ENCODE measurements around the gene CALB2.
A peak's percentile ranks its signal among the peaks of the same experiment; 100 is the strongest.
"Not testable (repeated sequence)": the region's sequence is repeated elsewhere in the genome, so short reads cannot be mapped to it uniquely, and the experiment has no call there.

The CALB2 gene, protein sequence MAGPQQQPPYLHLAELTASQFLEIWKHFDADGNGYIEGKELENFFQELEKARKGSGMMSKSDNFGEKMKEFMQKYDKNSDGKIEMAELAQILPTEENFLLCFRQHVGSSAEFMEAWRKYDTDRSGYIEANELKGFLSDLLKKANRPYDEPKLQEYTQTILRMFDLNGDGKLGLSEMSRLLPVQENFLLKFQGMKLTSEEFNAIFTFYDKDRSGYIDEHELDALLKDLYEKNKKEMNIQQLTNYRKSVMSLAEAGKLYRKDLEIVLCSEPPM

DNA sequence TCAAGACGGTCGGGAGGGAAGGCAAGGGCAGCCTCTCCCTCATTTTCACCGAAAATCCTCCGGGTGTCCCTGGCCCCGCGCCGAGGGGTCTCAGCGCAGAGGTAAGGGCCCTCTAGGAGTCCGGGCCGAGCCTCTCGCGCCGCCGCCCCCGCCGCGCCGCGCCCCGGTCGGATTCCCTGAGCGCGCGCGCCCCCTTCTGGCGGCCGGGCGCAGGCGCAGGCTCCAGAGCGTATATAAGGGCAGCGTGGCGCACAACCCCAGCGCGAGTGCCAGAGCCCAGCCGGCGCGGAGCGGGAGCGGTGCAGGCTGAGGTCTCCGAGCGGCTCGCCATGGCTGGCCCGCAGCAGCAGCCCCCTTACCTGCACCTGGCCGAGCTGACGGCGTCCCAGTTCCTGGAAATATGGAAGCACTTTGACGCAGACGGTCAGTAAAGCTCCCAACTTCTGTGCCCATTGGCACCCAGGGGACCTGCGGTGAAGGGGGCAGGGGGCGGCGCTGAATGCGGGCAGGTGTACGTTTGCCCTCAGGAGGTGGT lies at the start of gene CALB2:
TSS of gene CALB2 (plus strand) at position 260 of the 535 bp plus-strand sequence. CDS start at position 330, 70 bp downstream.
- DNase-seq (ENCODE audit: low read depth): peak; percentile 34

DNA sequence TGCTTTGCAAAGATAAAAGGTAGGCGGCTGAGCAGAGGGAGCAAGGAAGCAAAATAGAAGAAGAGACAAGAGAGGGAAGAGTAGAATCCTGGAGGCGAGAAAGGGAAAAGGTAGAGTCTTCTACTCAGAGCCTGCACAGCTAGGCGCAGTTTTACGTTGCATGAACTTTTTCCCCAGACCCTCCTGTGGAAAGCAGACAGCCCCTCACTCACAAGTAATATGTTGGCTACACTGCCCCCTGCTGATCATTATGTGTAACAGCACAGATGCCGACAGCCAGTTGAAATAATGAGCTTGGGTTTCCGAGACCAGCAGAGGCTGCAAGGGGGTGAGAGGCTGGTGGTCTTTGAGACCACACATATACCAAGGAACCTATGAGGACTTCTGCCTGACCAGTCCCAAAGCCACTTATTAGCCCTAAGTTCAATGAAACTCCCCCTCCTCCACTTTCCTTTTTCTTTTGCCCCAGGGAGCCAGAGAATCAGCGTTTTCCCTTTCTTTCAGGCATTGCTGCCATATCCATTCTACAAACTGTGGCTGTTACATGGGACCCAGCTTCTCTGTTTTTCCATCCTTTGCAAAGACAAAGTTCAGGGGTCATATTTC lies 46.9 kb upstream of the CALB2 start:
- DNase-seq (ENCODE audit: low read depth): no peak

DNA sequence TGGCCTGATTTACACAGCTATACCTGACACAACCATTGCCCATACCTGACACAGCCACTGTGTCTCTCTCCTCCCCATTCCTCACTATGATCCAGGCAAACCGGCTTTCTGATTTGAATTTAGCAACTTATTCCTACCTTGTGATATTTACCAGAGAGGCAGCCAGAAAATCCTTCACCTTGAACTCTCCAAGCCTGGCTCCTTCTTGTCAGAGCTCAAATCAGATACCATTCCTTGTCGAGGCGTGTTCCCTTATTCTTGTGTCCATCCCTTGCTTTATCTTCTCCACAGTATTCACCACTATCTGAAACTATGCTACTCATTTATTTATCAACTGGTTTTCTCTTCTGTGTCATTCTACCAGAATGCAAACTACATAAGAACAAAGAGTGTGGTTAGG lies 44.9 kb upstream of the CALB2 start:
- not testable (repeated sequence) for DNase-seq (ENCODE audit: low read depth)

DNA sequence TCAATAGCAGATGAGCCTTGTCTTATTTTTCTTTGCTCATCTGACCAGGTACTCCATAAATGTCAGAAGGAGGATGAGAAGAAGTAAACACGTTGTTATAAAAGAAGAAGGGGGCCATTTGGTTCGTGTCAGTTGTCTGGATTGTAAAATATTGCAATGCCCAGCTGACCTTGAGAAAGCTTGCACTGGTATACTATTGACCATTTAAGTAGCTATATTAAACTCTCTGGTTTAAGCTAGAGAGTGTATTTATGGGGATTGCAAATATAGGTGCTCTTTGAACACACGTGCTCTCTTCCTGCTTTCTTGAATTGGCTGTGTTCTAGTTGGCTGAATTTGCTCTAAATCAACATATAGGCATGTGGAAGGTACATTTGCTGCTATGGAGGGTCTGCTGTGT lies 43.3 kb upstream of the CALB2 start:
- no peak for DNase-seq (ENCODE audit: low read depth)

DNA sequence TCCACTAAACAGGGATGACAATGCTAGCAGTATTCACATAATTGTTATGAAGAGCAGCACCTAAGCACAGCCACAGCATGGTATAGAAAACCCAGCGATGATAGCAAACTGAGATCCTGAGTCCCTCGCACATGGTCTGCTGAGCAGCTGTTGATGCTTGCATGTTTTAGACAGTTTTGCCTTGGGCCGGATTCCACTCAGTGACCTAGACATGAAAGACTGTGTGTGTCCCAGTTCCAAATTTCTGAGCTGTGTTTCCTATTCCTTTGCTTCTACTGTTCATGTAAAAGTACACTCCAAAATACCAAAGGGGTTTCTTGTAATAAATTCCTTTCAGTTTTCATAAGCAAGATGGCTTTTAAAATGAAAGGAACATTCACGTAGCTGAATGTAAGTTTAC lies 38.5 kb upstream of the CALB2 start:
- DNase-seq (ENCODE audit: low read depth): no peak

- DNase-seq (ENCODE audit: low read depth): no peak
Measured at GRCh38 chr16:71327720-71328119, 30.8 kb upstream of the CALB2 start.

DNA sequence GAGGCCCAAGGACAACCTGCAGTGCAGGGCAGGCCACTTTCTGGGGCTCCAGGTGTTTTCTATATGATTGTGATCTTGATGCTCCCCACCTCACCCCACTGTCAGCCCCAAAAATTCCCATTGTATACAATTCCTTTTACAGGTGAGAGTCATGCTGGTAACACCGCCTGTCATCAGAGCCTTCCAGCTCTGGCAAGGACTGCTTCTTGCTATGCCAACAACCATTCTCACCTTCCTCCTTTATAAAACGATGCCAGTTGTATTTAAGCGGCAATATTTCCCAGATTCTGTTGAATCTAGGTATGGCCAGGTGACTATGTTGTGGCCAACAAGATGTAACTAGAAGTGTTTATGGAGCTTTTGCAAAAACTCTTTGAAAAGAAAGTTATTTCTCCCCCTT lies 30.4 kb upstream of the CALB2 start:
- no peak for DNase-seq (ENCODE audit: low read depth)

- DNase-seq (ENCODE audit: low read depth): no peak
Measured at GRCh38 chr16:71337631-71338030, 20.9 kb upstream of the CALB2 start.

GRCh38 chr16:71338193-71338592 lies 20.3 kb upstream of the CALB2 start:
- DNase-seq (ENCODE audit: low read depth): no peak

- no peak for DNase-seq (ENCODE audit: low read depth)
Measured at GRCh38 chr16:71338632-71339031, 19.9 kb upstream of the CALB2 start.

DNA sequence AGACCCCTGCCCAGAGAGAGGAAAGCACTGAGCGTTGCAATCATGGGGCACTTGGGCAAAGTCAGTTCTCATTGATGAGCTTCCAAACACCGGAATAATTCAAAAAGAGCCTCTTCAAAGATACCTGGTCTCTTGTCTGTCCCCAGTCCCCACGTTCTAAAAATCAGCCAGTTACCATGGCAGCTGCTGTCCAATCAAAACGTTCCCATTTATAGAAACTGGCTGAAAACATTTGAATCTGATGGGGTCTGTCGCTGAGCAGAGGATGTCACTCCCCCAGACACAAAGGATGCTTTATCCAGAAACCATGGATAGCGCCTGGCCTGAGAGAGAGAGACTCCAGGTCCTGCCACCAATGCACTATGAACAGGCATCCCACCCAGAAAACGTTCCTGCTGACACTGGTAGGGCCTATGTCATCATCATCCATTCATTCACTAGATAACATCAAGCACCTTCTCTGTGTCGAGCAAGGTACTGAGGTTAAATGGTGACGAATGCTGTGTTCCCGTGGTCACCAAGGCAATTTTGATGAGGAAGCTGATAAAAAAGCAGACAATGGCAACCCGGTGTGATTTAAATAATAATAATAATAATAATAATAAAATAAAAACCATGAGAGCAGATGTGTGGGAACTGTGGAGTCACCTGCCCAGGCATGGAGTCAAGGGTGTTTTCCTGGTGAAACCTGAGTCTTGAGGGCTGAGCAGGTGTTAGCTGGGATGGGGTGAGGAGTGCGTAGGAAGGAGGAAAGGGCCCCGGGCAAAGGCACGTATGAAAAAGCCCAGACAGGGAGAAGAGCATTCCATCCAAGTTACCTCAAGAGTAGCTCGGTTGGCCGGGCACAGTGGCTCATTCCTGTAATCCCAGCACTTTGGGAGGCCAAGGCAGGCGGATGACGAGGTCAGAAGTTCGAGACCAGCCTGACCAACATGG lies 19.0 kb upstream of the CALB2 start:
- DNase-seq (ENCODE audit: low read depth): no peak

DNA sequence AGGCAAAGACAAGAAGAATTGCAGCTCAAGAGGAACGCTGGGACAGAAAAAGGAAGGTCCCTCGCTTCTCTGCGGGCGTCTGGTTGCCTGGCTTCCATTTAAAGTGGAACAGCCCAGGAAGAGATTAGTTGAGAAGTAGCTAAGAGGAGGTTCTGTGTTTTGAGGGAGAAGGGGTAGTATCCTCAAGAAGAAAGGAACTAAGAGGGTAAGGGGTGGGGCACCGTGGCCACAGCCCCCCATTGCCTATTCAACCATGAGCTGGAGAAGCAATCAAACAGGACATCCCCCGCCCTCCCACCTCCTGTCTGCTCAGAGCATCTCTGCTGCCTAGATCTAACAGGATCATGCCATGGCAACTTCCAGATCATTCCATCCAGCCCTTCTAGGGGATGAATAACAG lies 18.1 kb upstream of the CALB2 start:
- DNase-seq (ENCODE audit: low read depth): no peak

- no peak for DNase-seq (ENCODE audit: low read depth)
Measured at GRCh38 chr16:71341881-71342280, 16.6 kb upstream of the CALB2 start.

DNA sequence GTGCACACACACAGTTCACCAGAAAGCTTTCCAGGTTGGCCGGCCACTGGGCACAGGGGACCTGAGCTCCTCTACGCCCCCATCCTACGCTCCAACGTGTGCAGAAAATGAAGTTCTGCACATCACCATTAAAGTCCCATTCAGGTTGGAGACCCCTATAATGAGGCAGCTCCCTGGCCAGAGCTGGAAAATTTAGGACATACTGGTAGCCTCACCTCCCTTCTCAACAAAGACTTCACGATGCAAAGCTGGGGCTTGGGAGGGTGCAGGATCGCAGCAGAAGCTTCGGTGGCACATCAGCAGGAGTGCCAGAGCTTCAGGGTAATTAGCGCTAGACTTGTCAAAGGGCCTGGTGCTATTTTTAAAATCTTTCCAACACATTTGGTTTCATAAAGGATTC lies 15.4 kb upstream of the CALB2 start:
- DNase-seq (ENCODE audit: low read depth): no peak

DNA sequence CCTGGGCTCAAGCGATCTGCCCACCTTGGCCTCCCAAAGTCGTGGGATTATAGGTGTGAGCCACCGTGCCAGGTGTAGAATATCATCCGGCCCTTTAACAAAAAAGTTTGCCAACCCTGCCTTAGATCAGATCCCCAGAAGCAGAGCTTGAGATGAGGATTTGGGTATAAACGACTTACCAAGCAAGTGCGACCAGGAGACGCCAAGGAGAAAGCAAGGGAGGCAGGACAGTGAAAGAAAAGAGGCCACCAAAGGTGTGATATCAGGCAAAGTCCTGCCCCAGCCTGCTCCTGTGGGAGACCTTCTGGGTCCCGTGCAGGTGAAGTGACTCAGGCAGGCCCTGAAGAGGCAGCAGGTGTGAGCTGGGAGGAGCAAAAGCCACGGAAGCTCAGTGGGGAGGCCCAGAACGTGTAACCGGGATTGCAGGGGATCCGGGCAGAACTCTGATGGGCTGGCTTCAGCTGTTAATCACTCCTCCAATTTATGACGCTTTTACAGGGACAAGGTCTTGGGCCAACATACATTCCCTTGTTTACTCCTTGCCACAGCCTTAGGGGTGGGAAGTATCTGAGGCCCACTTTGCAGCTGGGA lies 14.1 kb upstream of the CALB2 start:
- DNase-seq (ENCODE audit: low read depth): no peak

DNA sequence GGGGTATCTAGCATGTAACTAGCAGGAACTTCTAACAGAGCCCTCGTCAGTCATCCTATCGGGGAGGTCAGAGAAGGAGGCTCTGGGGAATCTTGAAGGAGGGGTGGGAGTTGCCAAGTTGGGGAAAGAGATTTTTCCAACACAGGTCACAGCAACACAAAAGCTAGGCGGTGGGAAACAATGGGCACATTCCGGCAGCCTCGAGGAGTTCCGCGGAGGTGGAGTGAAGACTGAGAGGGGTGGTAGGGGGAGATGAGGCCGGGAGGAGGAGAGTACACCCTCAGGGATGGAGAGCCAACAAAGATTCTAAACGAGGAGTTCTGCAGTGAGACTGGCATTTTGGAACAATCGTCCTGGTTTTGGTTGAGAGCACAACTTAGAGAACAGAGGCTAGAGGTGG lies 13.5 kb upstream of the CALB2 start:
- no peak for DNase-seq (ENCODE audit: low read depth)

DNA sequence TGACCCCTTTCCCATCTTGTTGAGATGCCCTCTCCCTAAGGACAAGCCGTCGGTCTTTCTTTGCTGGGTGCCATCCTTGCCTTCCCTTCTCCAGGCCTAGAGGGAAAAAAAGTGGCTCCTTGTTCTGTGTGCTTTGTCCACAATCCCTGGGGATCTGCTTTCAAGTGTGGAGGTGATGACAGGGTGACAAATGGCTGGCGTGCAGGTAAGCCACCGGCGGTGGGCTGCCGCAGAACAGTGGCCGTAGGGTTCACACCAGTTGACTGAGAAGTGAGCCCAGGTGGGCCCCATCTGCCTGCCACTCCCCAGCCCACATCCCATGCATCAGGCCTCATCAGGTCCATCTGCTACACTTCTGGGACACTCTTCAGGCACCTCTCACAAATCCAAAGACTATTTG lies 11.4 kb upstream of the CALB2 start:
- no peak for DNase-seq (ENCODE audit: low read depth)

- no peak for DNase-seq (ENCODE audit: low read depth)
Measured at GRCh38 chr16:71348262-71349085, 10.0 kb upstream of the CALB2 start.

DNA sequence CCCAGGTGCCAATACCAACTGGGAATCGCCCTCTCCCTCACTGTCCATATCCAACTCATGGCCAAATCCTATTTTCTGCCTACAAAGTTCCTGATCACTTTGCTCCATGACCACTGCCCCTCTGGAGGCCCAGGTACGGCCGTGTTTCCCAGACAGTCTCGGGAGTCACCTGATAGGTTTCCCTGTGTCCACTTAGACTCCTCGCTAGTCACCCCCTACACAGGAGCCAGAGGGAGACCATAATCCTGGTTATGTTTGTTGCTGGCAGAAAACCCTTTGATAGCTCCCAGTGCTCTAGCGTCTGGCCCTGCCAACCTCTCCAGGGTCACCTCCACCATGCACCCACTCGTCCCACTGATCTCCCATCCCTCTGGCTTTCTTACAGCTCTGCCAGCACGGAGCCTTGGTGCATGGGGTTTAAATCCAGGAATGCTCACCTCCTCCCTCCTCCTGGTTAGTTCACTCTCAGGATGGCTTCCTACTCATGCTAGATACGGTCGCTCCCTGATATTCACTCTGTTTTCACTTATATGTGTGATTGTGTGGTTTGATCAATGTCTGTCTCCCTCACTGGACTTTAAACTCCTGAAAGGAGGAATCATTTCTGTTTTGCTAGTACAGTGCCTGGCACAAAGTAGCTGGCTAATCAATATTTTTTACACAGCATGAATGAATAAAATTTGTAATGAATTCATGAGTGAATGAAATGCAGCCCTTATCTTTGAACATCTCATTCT lies 7.5 kb upstream of the CALB2 start:
- no peak for DNase-seq (ENCODE audit: low read depth)

DNA sequence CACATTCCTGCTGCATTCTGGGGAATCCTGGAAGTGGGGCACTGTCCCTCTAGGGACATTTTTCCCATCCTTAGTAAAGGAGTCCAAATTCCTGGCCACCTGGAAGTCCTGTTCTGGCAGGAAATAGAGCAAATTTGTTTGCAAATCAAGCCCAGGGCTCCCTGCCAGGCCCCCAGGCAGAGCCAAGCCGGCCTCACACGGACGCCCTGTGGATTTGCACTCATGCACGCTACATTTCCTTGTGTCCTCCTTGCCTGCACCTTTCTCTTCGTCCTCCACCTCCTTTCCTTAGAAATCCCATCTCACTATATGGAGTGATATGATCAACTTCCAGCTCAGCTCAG lies 7.0 kb upstream of the CALB2 start:
- DNase-seq (ENCODE audit: low read depth): no peak

DNA sequence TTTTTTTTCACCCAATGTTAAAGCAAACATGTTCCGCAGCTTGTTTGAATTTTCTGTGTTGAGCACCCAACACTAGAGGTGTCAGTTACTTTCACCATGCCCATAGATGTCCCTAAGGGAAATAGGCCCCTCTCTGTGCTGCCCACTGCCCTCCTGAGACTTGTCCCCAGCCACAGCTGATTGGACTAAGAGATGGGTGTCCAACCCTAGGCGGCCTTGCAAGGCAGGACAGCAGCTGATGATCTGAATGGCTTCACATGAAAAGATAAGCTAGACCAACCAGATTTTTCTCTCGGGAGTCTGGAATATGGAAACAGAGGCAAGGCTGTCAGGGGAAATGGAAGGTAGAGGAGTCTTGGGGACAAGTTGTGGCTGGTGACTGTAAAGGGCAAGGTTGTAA lies 6.1 kb upstream of the CALB2 start:
- DNase-seq (ENCODE audit: low read depth): no peak

All from stimulated activated CD8-positive, alpha-beta memory T cell treated with anti-CD3 and anti-CD28 coated beads, Interleukin-12 subunit alpha, Interleukin-12 subunit beta, amount 100 ng/mL, for 1 hour (primary cell).